HepG2 (cell line): ENCODE data around the gene FAT1. TPM values are rescaled to one million over a fixed set of nuclear protein-coding genes. Genes with fewer than 3 reads are reported as not detected.

Experiments used
- ETV6 ChIP-seq: sonication (generic); formaldehyde crosslinking; conservative IDR thresholded peaks from 2 replicates; pipeline ENCODE4 v1.4.0; 2020; ENCODE audit warnings: missing genetic modification reagents
- KLF15 ChIP-seq: sonication (generic); formaldehyde crosslinking; IDR thresholded peaks from 2 replicates; pipeline ENCODE4 v1.8.1; 2023; ENCODE audit warnings: borderline replicate concordance, mild to moderate bottlenecking, inconsistent platforms, missing genetic modification reagents, mixed read lengths
- MIER3 ChIP-seq: IDR thresholded peaks from 2 replicates; pipeline ENCODE4 v1.6.1; 2016; ENCODE audit warnings: missing compliant biosample characterization, borderline replicate concordance
- NFAT5 ChIP-seq: sonication (generic); formaldehyde crosslinking; IDR thresholded peaks from 2 replicates; pipeline ENCODE4 v1.4.0; 2020; ENCODE audit warnings: missing genetic modification reagents
- REPIN1 ChIP-seq: sonication (generic); formaldehyde crosslinking; IDR thresholded peaks from 2 replicates; pipeline ENCODE4 v1.8.0; 2022; ENCODE audit warnings: missing genetic modification reagents, low read depth, mild to moderate bottlenecking, borderline replicate concordance
- SOX6 ChIP-seq, 2 experiments: fragments of 450-650 bp in 1 of 2; sonication (generic) in 1 of 2; formaldehyde crosslinking in 1 of 2; IDR thresholded peaks; 2 replicates each; pipeline versions ENCODE4 v1.4.0 to v1.6.1; 2017 to 2020; ENCODE audit warnings: antibody characterized with exemption in 1 of 2, mild to moderate bottlenecking in 1 of 2, missing genetic modification reagents in 1 of 2
- YEATS2 ChIP-seq: sonication (generic); formaldehyde crosslinking; IDR thresholded peaks from 2 replicates; pipeline ENCODE4 v1.4.0; 2020; ENCODE audit warnings: missing genetic modification reagents, borderline replicate concordance
- ZFP62 ChIP-seq: sonication (generic); formaldehyde crosslinking; IDR thresholded peaks from 2 replicates; pipeline ENCODE4 v1.4.0; 2020; ENCODE audit warnings: missing genetic modification reagents
- ZIK1 ChIP-seq: sonication (generic); formaldehyde crosslinking; IDR thresholded peaks from 2 replicates; pipeline ENCODE4 v1.5.0; 2020; ENCODE audit warnings: mild to moderate bottlenecking, low read depth, missing genetic modification reagents, borderline replicate concordance
- ZMAT5 ChIP-seq: sonication (generic); formaldehyde crosslinking; IDR thresholded peaks from 2 replicates; pipeline ENCODE4 v1.5.0; 2020; ENCODE audit warnings: mild to moderate bottlenecking, low read depth, missing genetic modification reagents, borderline replicate concordance
- ZNF12 ChIP-seq: sonication (generic); formaldehyde crosslinking; IDR thresholded peaks from 2 replicates; pipeline ENCODE4 v1.5.0; 2020; ENCODE audit warnings: missing genetic modification reagents
- ZNF407 ChIP-seq: sonication (generic); formaldehyde crosslinking; IDR thresholded peaks from one replicate; pipeline ENCODE4 v1.5.1; 2020; ENCODE audit warnings: mild to moderate bottlenecking, missing genetic modification reagents; ENCODE audit errors: not compliant biosample characterization
- polyA plus RNA-seq, 8 experiments: library from polyadenylated mRNA; depleted of rRNA in 3 of 8; stranded (reverse) in 7 of 8; unstranded in 1 of 8; fragments of >200 nt; fragmentation: Illumina TruSeq in 4 of 8; extraction: Trizol in 4 of 8; gene quantifications; 2 replicates each; pipeline versions ENCODE4 v1.2.1 to v1.2.3, GENCODE V29; 2011 to 2016; ENCODE audit warnings: low read depth in 4 of 8, missing spikeins in 1 of 8, mixed read lengths in 1 of 8; ENCODE audit not compliant: insufficient read depth in 1 of 8
- total RNA-seq, 5 experiments: library from RNA; depleted of rRNA; stranded (reverse); fragments of >200 nt; fragmentation: Illumina TruSeq; extraction: Trizol; gene quantifications; 2 replicates each; pipeline ENCODE4 v1.2.3, GENCODE V29; 2016; ENCODE audit warnings: low read depth in 1 of 5

Gene FAT1
- total and polyA plus RNA-seq, 2 of the 13 experiments (the other 11 are each of a cell fraction or from before 2014, with no cell fraction given) = 185 to 216 TPM

GRCh38 chr4:186726426-186727168 is 2.9 kb upstream of the FAT1 start (continued):
- TF ChIP-seq ZNF407 (CRISPR knock-in tag) (peak; percentile 57), KLF15 (CRISPR knock-in tag) (no peak), ZFP62 (CRISPR knock-in tag) (no peak), YEATS2 (CRISPR knock-in tag) (no peak), ZIK1 (CRISPR knock-in tag) (peak; percentile 89; the same call in 1 of the 2 replicates), ZMAT5 (CRISPR knock-in tag) (no peak), REPIN1 (CRISPR knock-in tag) (no peak), ZNF12 (CRISPR knock-in tag) (0 out of 2 replicates have a peak, but pooled peaks have one; percentile 56), NFAT5 (no peak), ETV6 (CRISPR knock-in tag) (peak; percentile 75; the same call in 1 of the 2 replicates), MIER3 (CRISPR knock-in tag) (no peak), SOX6 (IDR thresholded peaks at IDR 0.05) (no peak), SOX6 (CRISPR knock-in tag; IDR thresholded peaks at IDR 0.05) (peak; percentile 33; the same call in 1 of the 2 replicates)
